NCI-H128 (cell line): ENCODE results near the gene ZFY.

Experiments used
- DNase-seq: peaks from one replicate; lab custom pipeline; 2025; ENCODE audit not compliant: unreplicated experiment; lab: John Stamatoyannopoulos, UW

The ZFY gene

DNA sequence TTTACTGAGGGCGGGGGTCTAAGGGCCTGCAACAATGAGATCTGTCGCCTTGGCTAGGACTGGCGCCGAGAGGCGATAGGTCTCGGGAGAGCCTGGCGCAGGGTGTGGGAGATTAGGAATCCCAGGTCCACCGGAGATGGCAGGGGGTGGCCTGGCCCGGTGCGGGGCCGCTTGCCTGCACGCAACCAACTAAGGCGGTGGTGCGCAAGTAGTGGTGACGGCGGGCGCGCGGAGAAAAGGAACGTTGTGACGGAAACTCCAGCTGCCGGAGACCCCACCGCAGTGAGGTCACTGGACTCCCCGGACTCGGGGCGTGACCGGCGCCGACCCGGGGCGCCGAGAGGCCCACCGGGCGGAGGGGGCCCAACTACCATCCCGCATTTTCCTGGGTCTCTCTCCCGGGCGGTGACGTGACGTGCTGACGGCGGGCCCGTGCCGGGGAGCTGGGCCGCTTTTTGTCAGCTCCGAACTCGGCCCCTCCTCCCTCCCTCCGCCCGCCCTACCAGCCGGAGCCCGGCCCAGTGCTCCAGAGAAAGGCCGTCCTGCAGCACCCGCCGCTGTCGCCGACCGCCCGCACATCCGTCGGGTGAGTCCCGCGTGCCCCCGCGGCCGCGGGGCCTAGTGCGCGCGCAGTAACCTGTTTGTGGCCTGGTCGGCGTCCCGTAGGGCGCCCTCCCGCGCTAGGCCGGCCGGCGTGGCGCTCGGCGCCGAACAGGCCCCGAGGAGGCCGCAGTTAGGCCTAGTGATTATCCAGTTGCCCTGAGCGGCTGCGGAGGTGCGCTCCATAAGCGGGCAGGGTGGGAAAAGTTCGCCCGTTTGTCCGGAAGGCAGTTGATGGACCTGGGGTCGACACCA is at the start of gene ZFY:
Gene ZFY (plus strand): TSS at position 521 of the 855 bp plus-strand sequence. CDS start 18,556 bp downstream, outside the sequence.
- DNase-seq, result no peak

DNA sequence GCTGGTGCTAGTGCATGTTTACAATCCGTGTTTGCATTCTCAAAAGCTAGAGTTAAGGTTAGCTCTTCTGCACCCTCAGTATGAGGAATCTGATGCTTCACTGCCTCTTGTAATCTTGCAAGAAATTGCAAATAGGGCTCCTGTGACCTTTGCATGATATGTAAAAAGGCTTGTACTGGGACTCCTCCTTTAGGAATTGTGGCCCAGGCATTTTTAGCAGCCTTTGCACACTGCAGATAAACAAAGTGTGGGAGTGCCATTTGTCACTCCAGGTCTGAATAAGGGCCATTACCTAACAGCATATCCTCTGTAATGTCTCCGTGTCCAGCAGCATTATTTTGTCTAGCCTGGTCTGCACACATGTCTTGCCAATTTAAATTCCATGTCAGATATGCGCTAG is 49.3 kb upstream of the ZFY start:
- DNase-seq, result no peak

DNA sequence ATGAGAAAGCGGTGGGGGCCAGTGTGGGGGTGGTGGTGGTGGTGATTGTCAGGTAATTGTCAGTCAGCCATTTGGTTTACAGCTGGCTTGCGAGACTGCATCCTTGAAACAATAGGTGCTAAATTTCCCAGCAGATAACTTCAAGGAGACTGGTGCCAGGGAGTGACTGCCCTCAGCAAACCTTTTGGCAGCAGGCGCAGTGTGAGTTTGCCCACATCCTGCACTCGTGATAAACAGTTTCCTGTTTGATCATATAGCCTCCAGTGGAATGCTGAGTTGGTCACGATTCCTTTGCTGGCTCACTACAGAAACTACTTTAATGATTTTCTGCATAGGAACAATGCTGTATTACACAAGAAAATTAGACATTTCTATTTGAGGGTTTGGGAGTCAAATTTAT is 47.8 kb upstream of the ZFY start:
- no peak for DNase-seq

DNA sequence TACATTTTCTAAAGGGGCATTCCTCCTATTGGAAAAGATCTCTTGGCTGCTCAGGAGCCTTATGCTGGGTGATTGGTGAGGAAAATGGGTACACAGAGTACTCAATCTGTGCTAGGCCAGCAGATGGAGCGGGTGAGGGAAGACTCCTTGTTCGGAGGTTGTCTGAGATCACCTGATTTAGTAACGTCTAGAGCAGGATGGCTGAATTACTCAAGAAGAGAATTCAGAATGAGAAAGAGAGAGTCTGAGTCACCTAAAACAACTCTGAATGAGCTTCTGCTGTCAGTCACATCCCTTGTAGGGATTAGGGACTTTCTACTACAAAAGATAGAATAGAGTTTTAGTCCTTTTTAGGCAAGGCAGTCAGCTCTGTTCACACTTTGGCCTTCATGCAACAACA is 47.2 kb upstream of the ZFY start:
- DNase-seq, result no peak

DNA sequence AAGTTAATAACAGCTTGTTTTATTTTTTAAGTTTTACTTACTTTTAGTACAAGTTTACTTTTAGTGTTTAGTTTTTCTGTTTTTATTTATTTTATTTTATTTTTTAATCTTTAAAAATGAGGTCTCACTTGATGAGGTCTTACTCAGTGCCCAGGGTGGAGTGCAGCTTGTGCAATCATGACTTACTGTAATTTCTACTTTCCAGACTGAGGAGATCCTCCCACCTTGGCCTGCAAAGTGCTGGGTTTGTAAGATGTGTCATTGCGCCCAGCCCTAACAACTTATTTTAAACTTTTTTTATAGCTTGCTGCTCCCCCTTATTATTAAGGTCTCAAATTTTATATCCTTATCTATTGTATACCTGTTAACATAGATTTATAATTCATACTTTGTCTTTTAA is 41.7 kb upstream of the ZFY start:
- no peak for DNase-seq

DNA sequence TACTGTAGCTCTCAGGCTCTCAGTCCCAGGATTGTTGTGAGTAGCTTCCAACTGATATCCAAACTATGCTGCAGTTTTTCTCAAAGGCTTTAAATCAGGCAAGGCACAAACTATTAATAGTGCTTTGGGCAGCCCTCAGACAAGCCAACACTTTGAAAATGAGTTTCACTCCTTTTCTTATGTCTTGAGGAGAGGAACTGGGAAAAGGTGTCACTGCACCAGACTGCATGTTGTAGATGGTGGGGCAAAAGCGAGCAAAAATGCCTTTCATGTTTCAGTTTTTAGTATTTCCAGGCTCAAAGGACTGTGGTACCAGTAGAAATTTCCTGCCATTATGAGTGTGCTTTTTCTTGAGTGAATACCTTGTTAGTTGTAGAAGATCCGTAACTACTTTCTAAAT is 39.1 kb upstream of the ZFY start:
- no peak for DNase-seq

DNA sequence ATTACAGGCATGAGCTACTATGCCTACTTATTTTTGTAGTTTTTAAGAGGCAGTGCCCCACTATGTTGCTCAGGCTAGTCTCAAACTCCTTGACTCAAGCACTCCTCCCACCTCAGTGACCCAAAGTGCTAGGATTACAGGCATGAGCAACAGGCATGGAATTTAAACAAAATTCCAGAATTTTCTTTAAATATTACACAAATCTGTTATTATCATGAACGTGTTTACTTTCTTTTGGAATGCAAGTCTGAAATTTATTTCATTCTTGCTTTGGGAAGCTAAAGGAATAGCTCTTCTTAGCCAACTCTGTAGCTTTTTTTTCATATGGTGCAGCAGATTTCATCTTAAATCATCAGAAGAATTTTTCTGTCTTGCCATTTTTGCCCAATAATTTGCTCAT is 27.8 kb upstream of the ZFY start:
- no peak for DNase-seq

DNA sequence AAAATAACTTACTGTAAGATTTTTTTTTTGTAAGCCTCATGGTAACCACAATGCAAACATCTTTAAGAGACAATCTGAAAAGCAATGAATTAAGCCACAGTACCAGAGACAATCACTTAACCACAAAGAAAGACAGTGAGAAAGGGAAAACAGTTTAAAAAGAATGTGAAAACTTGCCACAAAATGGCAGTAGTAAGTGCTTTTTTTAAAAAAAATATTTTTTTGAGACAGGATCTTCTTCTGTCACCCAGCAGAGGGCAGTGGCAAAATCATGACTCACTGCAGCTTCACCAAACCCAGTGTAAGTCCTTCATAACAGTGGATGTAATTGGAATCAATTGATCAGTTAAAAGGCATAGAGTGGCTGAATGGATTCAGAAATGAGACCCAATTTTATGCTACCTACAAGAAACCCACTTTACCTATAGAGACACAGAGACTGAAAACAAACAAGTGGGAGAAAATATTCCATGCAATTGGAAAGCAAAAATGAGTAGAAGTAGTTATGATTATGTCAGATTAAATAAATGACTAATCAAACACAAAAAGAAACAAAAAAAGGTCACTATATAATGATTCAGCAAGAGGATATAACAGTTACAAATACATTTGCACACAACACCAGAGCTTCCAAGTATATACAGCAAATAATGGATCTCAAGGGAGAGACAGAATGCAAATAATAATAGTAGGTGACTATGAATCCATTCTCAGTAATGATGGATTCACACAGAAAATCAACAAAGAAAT is 21.9 kb upstream of the ZFY start:
- no peak for DNase-seq

DNA sequence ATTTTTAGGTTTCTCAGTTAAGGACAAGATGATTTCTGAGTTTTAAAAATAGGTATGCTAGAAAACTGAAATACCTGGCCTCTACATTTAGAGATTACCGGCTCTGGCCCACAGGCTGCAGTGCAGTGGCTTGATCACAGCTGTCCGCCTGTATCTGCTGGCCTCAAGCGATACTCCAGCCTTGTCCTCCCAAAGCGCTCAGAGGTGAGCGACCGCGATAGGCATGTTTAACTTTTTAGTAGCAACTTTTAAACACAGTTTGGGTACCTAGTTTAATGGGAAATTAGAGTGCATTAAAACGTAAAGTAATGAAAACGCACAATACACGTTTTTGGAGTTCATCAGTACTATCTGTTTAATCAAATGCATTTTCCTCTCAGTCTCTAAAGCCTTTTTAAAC is 1.1 kb upstream of the ZFY start:
- DNase-seq, result no peak

DNA sequence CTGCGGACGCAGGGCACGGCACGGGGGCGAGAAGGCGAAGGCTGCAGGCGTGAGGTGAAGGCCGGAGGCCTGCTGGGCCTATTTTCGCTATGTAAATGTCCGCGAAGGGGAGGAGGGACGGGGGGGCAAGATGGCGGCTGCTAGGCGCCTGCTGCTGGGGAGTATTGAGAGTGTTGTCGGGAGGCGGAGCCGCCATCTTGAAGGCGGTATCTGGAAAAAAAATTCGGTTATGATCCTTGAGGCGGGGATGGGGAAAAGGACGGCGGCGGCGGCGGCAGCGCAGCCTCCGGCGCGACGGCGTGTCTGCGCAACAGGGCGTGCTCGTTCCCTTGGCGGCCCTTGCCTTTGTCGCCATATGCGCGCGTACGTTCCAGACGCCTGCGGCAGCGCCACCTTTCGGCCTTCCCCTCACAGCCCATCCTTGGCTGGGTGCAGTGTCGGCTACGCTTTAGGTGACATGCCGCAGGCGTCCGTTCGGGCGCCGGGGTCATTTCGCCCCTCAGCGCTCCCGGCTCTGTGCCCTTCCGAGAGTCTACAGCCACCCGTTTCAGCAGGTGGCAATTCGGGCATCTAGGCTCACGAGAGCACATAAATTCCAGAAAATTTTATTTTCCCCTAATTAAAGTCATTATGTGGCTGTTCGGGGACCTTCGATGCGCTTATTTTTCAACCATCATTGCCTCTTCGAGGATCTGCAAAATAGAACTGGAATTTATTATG is 695 bp downstream of the ZFY start:
- DNase-seq, result no peak

DNA sequence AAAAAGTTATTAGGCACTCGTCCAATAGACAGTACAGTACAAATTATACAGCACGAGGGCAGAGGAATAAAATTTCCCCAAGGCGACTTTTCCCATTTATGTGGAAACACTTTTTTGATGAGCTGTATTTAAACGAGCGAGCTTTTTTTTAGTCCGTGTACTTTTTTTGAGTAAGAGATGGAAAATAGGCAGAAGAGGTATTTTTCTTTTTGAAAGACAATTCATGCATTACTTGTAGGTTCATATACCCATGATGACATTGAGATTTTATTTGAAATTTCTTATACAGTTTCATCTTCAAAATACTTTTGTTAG is 1.2 kb downstream of the ZFY start:
- no peak for DNase-seq

DNA sequence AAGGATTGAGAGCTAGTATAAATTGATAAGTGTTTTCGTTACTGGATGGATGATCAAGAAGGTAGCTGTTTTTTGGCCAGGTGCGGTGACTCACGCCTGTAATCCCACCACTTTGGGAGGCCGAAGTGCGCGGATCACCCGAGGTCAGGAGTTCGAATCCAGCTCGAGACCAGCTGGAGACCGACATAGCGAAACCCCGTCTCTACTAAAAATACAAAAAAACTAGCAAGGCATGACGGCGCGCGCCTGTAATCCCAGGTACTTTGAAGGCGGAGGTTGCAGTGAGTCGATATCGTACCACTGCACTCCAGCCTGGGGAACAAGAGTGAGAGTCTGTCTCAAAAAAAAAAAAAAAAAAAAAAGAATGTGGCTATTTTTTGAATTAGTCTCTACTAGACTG is 2.0 kb downstream of the ZFY start:
- no peak for DNase-seq

DNA sequence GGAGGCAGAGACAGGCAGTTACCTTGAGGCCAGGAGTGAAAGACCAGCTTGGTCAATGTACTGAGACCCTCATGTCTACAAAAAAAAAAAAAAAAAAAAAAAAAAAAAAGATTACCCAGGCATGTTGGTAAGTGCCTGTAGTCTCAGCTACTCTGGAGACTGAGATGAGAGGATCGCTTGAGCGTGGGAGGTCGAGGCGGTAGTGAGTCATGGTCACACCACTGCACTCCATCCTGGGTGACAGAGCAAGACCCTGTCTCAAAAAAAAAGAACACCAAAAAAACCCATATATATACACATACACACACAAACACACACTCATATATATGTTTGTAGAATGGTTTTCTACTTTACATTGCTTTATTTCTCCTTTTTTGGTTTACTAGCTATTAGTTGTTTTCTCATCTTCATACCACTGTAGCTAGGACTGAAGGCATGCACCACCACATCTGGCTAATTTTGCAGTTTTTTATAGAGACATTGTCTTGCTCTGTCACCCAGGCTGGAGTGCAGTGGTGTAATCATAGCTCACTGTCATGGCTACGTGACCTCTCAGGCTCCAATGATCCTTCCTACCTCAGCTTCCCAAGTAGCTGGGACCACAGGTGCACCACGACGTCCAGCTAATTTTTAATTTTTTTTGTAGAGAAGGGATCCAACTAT is 14.5 kb downstream of the ZFY start:
- no peak for DNase-seq

DNA sequence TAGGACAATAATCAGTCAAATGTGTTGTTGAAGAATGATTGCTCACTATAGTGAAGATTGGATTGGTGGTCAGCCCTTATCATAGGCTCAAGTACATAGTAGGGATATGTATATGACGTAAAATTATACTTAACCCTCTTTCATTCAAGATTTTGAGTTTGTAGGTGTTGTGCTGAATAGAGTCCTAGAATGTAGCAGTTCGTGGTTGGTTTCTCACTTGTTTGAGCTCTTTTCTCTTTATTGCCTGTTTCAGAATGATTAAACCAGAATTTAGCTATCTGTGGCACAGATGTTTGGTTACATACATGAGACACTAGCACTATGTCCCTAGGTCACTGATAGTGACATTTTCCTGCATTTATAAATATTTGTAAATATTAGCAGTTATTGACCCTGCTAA is 15.5 kb downstream of the ZFY start:
- no peak for DNase-seq

DNA sequence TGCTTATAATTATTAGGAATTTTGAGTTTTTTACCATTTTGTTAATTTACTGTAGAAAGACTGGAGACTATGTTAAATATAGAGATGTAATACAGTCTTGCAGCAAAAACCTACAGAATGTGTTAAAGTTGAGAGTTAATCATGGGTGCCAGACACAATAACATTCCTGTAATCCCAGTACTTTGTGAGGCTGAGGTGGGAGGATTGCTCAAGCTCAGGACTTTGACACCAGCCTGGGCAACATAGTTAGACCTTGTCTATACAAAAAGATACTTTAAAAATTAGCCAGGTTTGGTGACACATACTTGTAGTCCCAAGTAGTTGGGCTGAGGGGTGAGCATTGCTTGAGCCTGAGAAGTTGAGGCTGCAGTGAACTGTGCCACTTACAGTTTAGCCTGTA is 17.7 kb downstream of the ZFY start:
- DNase-seq, result no peak

DNA sequence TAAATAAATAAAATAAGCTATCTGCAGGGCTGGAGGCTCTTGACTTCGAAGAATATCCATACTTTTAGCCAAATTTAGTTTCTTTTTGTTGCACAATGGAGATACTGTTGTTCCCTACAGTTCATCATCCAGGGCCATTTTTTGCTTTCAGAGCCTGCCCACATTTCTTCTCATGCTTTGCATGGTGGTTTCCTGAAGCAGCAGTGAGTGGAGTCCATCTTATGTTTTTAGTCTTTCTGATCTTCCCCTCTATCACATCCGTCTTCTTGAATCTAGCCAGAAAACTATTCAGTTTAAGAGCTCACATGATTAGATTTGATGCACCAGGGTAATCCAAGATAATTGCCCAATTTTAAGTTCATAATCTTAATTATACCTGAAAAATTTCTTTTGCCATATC is 19.6 kb downstream of the ZFY start:
- no peak for DNase-seq

DNA sequence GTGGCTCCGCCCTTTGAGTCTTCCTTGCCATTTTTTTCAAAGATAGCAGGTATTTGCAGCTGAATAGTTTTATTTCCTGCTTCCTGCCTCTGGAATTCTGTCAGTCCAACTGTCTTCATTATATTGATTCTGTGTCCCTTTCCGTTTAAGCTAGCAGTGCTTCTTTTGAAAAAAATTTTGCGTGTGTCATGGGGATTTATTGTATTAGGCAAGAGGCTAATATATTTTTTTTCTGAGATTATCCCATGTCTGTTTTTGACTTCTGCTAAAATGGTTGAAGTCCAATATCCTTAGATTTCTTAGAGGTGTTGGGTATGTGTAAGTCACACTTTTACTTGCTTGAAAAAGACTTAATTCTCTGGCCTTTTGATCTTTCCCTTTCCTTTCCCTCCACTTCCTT is 20.4 kb downstream of the ZFY start:
- DNase-seq, result no peak

DNA sequence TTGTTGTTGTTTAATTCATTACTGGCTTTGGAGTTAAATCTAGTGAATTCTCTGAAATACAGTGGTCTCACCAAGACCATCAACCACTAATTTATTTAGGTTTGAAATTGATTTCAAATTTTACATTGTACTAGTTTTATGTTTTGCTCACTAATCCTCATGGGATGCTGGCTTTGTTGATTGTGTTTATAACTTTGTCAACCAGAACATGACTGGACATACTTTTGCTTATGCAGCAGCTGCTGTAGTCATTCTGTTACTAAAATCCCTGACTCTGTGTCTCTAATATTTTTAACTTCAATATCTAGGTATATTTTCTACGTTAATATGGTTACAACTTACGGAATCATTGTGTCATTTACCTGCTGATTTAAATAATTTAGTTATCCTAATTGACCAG is 26.9 kb downstream of the ZFY start:
- no peak for DNase-seq

DNA sequence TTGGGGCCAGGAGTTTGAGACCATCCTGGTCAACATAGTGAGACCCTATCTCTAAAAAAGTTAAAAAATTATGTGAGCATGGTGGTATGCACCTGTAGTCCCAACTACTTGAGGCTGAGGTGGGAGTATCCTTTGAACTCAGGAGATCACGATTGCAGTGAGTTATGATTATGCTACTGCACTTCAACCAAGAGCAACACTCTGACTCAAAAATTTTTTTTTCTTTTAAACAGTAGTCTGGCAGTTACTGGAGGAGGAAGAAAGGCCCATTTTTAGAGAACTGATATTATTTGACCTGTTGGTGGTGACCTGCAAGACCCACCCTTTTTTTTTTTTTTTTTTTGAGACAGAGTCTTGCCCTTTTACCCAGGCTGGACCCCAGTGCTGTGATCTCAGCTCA is 29.6 kb downstream of the ZFY start:
- DNase-seq, result no peak

DNA sequence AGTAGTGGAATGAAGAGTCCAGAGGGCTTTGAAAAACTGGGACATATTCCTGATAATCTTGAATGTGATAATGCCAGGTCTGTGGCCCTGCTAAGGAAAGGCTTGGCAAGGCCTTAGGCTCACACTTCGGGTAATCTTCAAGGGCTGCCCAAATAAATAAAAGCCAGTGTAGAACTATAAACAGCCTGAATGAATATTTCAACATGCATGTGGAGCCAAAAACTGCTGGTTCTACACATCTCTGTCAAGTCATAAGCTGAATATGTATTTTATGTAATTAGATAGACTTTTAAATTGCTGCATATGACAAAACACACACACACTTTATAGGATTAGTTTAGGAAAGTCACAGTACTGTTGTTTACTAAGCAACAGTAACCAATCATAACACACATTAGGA is 30.4 kb downstream of the ZFY start:
- no peak for DNase-seq

DNA sequence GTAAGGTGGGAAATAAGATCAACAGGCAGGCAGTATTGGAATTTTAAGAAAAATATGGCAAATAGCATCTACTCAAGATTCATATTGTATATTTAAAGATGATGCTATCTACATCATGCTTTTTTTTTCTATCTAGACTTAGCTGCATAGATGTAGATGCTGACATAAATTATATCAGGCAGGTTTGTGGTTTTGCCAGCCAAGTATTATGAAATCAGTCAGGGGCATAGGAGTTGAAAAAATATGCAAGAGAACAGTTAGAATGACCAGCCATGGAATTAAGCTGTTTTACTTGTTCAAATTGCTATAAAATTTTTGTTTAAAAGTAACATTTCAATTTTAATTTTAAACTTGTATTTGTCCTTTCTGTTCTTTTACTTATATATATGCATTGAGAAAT is 34.4 kb downstream of the ZFY start:
- DNase-seq, result no peak

DNA sequence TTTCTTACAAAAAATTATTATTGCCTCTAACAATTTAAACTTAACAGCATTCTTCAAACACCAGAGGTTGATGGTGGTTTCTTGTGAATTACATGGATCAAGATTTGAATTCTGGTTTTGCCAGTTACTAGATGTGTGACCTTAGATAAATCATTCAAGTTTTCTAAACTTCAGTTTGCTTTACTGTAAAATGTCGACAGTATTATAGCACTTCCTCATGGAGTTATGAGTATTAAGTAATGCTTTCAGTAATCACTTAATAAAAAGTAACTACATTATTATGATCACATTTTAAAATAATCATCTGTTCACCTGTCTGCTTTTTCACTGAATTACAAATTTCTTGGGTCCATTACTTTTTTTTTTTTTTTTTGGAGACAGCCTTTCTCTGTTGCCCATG is 37.5 kb downstream of the ZFY start:
- DNase-seq, result no peak
